HG02763 (cell line): ENCODE measurements around the gene KBTBD6.
"Not testable (repeated sequence)": the region's sequence is repeated elsewhere in the genome, so short reads cannot be mapped to it uniquely, and the experiment has no call there.

Source experiments
- ATAC-seq: cut with Tn5 transposase; IDR thresholded peaks from one replicate; pipeline ENCODE4 v1.9.1; 2021; ENCODE audit warnings: mild to moderate bottlenecking, moderate library complexity; ENCODE audit not compliant: unreplicated experiment

Gene KBTBD6

GRCh38 chr13:41136396-41137031, 3.9 kb upstream of the KBTBD6 start:
- no peak for ATAC-seq

GRCh38 chr13:41133951-41134350, 1.3 kb upstream of the KBTBD6 start:
- no peak for ATAC-seq

DNA sequence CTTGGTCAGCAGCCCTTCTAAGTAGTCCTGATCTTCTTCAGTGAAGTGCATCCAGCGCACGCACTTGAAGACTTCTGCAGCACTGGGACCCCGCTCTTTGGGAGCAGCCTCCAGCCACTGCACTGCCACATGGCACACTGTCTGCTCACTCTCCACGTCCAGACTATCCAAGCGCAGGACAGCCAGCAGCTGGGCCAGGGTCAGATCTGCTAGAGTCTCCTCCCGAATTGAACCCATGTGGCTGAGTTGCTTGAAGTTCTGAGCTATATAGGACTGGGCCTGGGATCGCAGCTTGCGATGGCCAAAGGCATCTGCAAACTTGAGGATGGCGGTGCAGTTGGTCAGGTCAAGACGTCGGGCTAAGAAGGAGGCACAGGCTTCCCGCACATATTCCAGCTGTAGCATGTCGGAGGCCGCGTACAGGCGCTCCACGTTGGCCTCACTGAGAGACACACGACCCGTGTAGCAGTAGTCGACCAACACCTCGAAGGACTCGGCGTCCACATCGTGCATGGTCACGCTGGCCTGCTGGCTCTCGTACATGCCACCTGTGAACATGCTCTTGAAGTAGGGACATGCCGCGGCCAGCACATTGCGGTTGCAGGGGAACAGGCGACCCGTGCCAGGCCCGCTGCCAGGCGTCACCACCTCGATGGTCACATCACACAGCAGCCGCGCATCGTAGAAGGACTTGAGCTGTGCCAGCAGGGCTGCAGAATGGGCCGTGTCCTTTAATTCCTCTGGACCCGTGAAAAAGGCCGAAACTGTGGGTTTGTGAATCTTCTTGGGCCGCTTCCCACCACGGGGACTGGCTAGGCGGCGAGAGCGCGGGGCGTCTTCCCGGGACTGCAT, 716 bp downstream of the KBTBD6 start:
- ATAC-seq, result not testable (repeated sequence)

GRCh38 chr13:41131189-41131588, 1.4 kb downstream of the KBTBD6 start:
- ATAC-seq, result not testable (repeated sequence)

DNA sequence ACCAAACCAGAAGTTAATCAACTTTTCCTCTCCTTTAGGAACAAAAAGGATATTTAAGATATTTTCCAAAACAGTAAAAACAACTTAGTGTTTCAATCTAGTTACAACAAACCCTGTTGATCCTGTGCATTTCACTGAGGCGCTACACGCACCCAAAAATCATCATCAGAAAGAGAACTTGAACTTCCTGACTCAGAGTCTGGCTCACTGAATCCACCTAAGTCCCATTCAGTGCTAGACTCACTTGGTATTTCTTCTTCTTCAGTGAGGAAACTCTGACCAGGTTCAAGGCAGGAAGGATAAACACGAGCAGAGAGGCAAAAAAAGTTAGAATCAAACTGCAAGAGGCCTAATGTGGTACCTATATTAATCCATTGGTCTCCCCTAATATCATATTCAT, 2.2 kb downstream of the KBTBD6 start:
- no peak for ATAC-seq

DNA sequence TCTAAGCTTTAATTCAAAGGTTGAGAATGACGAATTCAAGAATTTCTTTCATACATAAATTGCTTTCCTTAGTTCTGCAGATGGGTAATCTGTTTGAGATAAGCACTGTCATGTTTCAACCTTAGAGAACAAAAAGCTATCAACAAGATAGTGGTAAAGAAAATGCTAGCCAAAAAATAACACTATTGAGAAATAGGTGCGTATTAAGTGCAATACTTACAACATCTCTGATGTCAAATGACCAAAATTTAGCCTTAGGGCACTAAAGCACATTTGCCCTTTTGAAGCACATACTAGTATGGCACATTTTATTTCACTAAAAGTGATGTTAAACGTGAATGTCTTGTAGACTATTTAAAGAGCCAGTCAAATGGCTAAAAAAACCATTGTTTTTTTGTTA, 4.9 kb downstream of the KBTBD6 start:
- no peak for ATAC-seq

DNA sequence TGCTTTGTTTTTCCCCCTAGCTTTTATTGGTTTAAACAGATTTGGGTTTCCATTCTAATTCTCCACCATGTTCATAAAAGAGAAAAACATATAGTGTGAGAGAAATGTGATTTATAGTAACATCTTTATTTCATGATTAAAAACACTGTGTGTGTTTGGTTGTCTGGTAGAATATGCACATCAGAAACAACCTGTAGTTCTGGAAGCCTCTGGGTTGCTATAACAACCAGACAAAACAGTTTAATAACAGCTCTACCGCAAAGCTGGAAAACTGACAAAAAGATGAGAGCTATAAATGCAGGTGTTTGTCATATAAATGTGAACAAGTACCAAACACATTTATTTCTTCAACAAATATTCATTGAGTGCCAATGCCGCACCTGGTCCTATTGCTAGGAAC, 9.8 kb downstream of the KBTBD6 start:
- no peak for ATAC-seq

GRCh38 chr13:41117869-41118268, 14.7 kb downstream of the KBTBD6 start:
- no peak for ATAC-seq

GRCh38 chr13:41111454-41111853, 21.1 kb downstream of the KBTBD6 start:
- ATAC-seq, result no peak

GRCh38 chr13:41107584-41108014, 25.0 kb downstream of the KBTBD6 start:
- no peak for ATAC-seq

DNA sequence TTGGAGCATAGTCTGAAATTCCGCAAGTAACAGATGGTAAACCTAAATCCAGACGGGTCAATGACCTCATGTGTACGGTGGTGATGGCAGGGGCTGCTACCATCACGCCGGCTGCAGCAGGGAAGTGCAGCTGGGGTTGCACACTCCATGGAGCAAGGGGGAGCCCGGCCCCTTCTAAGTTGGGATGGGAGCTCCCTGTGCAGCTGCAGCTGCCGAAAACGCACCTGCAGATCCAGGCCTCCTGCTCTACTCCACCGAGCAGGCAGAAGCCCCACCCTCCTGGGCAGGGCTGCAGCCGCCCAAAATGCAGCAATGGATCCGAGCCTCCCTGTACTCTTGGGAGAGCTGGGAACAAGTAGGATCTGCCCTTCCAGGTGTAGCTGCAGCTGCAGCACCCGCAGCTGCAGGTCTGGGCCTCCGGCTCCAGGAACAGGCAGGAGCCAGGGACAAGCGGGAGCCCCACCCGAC, 25.5 kb downstream of the KBTBD6 start:
- ATAC-seq, result no peak

GRCh38 chr13:41099986-41100385, 32.6 kb downstream of the KBTBD6 start:
- ATAC-seq, result no peak

GRCh38 chr13:41098761-41099160, 33.8 kb downstream of the KBTBD6 start:
- ATAC-seq, result no peak

- not testable (repeated sequence) for ATAC-seq
Observed at GRCh38 chr13:41095681-41096080, 36.9 kb downstream of the KBTBD6 start.

DNA sequence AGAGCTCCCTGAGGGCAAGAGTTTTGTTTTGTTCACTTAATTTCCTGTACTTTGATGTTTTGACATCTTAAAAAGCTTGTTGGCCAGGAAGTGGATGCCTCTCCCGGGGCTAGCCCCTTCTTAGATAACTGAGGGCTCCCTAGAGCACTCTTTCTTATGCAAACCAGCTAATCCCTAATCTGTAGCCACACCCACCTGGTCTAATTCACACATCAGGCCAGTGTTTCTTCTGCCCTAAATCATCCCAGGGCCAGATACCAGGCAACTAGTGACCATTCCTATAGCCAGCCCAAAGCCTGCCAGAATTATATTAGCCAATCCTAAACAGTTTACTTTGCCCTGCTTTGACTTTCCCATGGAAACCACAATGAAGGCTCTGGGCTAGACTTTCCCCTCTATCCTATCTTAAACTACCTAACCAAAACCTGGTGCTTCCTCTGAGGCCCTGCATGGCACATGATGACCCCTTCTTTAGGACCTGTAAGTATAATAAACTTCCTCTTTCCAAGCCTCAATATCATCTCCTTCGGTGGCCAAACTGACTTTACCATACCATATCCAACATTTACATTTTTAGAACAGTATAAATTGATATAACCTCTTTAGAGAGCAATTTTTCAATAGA, 46.5 kb downstream of the KBTBD6 start:
- ATAC-seq, result no peak

- ATAC-seq, result no peak
Observed at GRCh38 chr13:41079725-41080124, 52.9 kb downstream of the KBTBD6 start.
